GM23248 (cell line): Measurements from ENCODE around the gene CARM1. TPM values are rescaled to one million over a fixed set of nuclear protein-coding genes. Genes with fewer than 3 reads are reported as not detected.

Experiments used
- DNase-seq: peaks from one replicate; pipeline ENCODE4 v3.0.0-alpha.2; 2015
- H2AFZ ChIP-seq: fragments of 200-600 bp; sonication (generic); 2 replicates; pipeline ENCODE4 v1.6.1; 2016; ENCODE audit warnings: antibody characterized with exemption
- H3F3A ChIP-seq: fragments of 200-600 bp; sonication (generic); 2 replicates; pipeline ENCODE4 v1.6.1; 2016; ENCODE audit warnings: mild to moderate bottlenecking, antibody characterized with exemption, mixed run types; ENCODE audit not compliant: insufficient read depth
- H3K27ac ChIP-seq: fragments of 200-600 bp; sonication (generic); 2 replicates; pipeline ENCODE4 v1.5.1; 2016; ENCODE audit warnings: mild to moderate bottlenecking
- H3K27me3 ChIP-seq: fragments of 200-600 bp; sonication (generic); replicated peaks from 2 replicates; pipeline ENCODE4 v1.6.1; 2016; ENCODE audit warnings: mild to moderate bottlenecking; ENCODE audit not compliant: insufficient read depth
- H3K36me3 ChIP-seq: fragments of 200-600 bp; sonication (generic); 2 replicates; pipeline ENCODE4 v1.6.1; 2016; ENCODE audit warnings: low read depth, mild to moderate bottlenecking
- H3K4me1 ChIP-seq: fragments of 200-600 bp; sonication (generic); 2 replicates; pipeline ENCODE4 v1.6.1; 2016; ENCODE audit warnings: mild to moderate bottlenecking; ENCODE audit not compliant: insufficient read depth
- H3K4me2 ChIP-seq: fragments of 200-600 bp; sonication (generic); one replicate; pipeline ENCODE4 v1.6.1; 2016; ENCODE audit warnings: mild to moderate bottlenecking; ENCODE audit not compliant: unreplicated experiment
- H3K4me3 ChIP-seq: fragments of 200-600 bp; sonication (generic); 2 replicates; pipeline ENCODE4 v1.5.1; 2016; ENCODE audit warnings: mild to moderate bottlenecking
- H3K79me2 ChIP-seq: fragments of 200-600 bp; sonication (generic); 2 replicates; pipeline ENCODE4 v1.6.1; 2016; ENCODE audit warnings: mild to moderate bottlenecking; ENCODE audit not compliant: insufficient read depth
- H3K9ac ChIP-seq: fragments of 200-600 bp; sonication (generic); 2 replicates; pipeline ENCODE4 v1.6.1; 2016; ENCODE audit warnings: mild to moderate bottlenecking
- H3K9me2 ChIP-seq: fragments of 200-600 bp; sonication (generic); 2 replicates; pipeline ENCODE4 v1.6.1; 2016; ENCODE audit warnings: mixed run types, mild to moderate bottlenecking, moderate library complexity; ENCODE audit not compliant: insufficient read depth
- H3K9me3 ChIP-seq: fragments of 200-600 bp; sonication (generic); one replicate; pipeline ENCODE4 v1.6.1; 2017; ENCODE audit warnings: low read depth
- H4K20me1 ChIP-seq: fragments of 200-600 bp; sonication (generic); 2 replicates; pipeline ENCODE4 v1.6.0; 2016; ENCODE audit not compliant: insufficient read depth
- EZH2 ChIP-seq: fragments of 200-600 bp; sonication (generic); IDR thresholded peaks from 2 replicates; pipeline ENCODE4 v1.6.1; 2018; ENCODE audit warnings: antibody characterized with exemption, mild to moderate bottlenecking; ENCODE audit not compliant: insufficient read depth, poor library complexity, severe bottlenecking
- EZH2phosphoT487 ChIP-seq: fragments of 200-600 bp; sonication (generic); IDR thresholded peaks from 2 replicates; pipeline ENCODE4 v1.6.1; 2018; ENCODE audit warnings: antibody characterized with exemption, moderate library complexity, mild to moderate bottlenecking, low read depth; ENCODE audit not compliant: insufficient read depth
- WGBS, 2 experiments: methylation state at CpG; one replicate each; pipeline ENCODE4 v1.1.6; 2015 to 2017; ENCODE audit warnings: low lambda C conversion rate in 2 of 2, low coverage in 1 of 2; ENCODE audit errors: missing lambda C conversion rate in 2 of 2; 5-methylcytosine and 5-hydroxymethylcytosine counted together
- in situ Hi-C: fragments of 300-500 bp; cut with MboI; formaldehyde crosslinking; loops from 2 replicates; pipeline ENCODE4 v1.15.0; 2020
- microRNA-seq: library from miRNA; unstranded; fragments of <30 nt; microRNA quantifications from one replicate; pipeline ENCODE4, GENCODE V29; 2016; ENCODE audit warnings: borderline number of aligned reads
- polyA plus RNA-seq: library from polyadenylated mRNA; unstranded; fragments of >200 nt; fragmentation: Nextera tagmentation; extraction: Ambion mirVana; gene quantifications from 2 replicates; pipeline ENCODE4 v1.2.1, GENCODE V29; 2016
- small RNA-seq: library from RNA; depleted of rRNA; stranded (forward); fragments of <200 nt; gene quantifications from one replicate; pipeline ENCODE3, GENCODE V24; 2014; ENCODE audit warnings: low read depth, low replicate concordance
- total RNA-seq: library from RNA; depleted of rRNA; stranded (reverse); fragments of >200 nt; shearing (Covaris generic); gene quantifications from 2 replicates; pipeline ENCODE4 v1.2.3, GENCODE V29; 2014; rRNA removed

CARM1 gene
- total and polyA plus RNA-seq, 2 experiments from 2014 or later = 5.3 to 41.9 TPM

DNA sequence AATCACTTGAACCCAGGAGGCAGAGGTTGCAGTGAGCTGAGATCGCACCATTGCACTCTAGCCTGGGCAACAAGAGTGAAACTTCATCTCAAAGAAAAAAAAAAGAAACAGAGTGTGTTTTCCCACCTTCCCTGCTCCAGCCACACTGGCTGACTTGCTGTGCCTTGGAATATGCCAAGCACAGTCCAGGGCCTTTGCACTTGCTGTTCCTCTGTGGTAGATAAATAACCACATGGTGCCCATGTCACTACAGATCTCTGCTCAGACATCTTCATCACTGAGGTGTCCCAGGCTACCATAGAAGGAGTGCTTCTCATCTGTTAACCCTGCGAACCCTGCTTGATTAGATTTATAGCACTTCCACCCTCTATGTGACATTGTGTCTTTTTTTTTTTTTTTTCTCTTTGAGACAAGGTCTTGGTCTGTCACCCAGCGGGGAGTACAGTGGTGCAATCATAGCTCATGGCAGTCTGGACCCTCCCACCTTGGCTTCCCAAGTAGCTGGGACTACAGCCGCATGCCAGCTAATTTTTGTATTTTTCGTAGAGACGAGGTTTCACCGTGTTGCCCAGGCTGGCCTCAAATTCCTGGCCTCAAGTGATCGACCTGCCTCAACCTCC is 99.9 kb downstream of the CARM1 start:
- WGBS, 2 experiments = 86 to 88% methylated on average over 8 of the region's 8 CpGs
- H3K9ac ChIP-seq = no peak overlapping the region
- no peak for DNase-seq
- H3K9me3 ChIP-seq = no peaks in the 10 kb centered on the region
- H3K79me2 ChIP-seq = peaks cover 99% of the 10 kb centered on the region
- 0 out of 2 replicates have a peak, but pooled peaks cover 7% of the 10 kb centered on the region for H3K4me1 ChIP-seq
- no peaks in the 10 kb centered on the region for H3F3A ChIP-seq
- H3K27me3 ChIP-seq = no peaks in the 10 kb centered on the region
- in situ Hi-C loops = no loop called here
- 0 out of 2 replicates have a peak, but pooled peaks cover 5% of the 10 kb centered on the region for H4K20me1 ChIP-seq
- H3K9me2 ChIP-seq = no peaks in the 10 kb centered on the region
- no peak overlapping the region for H3K4me3 ChIP-seq
- TF ChIP-seq EZH2phosphoT487 = no peak
- no peak for TF ChIP-seq EZH2
- no peak overlapping the region for H3K27ac ChIP-seq
- H3K4me2 ChIP-seq = no peak overlapping the region
- no peaks in the 10 kb centered on the region for H3K36me3 ChIP-seq
- no peak overlapping the region for H2AFZ ChIP-seq

Small RNA genes within 50 kb of the gene (microRNA-seq; reads per million reads assigned to microRNA genes)
- gene MIR6793 = not detected

Small RNA genes within 50 kb of the gene (small RNA-seq; reads per million reads assigned to genes)
- not detected for gene MIR6793

Other genes starting within 250 kb of the CARM1 start
- 17.4 and 41.1 TPM in 2 replicates for gene SLC44A2, start 246.0 kb upstream of the CARM1 start, total RNA-seq
- 44.5 and 48.6 TPM in 2 replicates for gene SLC44A2, start 246.0 kb upstream of the CARM1 start, polyA plus RNA-seq
- gene ILF3, start 217.2 kb upstream of the CARM1 start, total RNA-seq = 75.5 and 93.2 TPM in 2 replicates
- 80.1 and 81.6 TPM in 2 replicates for gene ILF3, start 217.2 kb upstream of the CARM1 start, polyA plus RNA-seq
- 33.2 and 42.2 TPM in 2 replicates for gene QTRT1, start 170.1 kb upstream of the CARM1 start, total RNA-seq
- 42.7 and 49.0 TPM in 2 replicates for gene QTRT1, start 170.1 kb upstream of the CARM1 start, polyA plus RNA-seq
- 47.2 and 48.9 TPM in 2 replicates for gene DNM2, start 153.5 kb upstream of the CARM1 start, total RNA-seq
- gene DNM2, start 153.5 kb upstream of the CARM1 start, polyA plus RNA-seq = 58.7 and 60.5 TPM in 2 replicates
- gene TMED1, start 35.3 kb upstream of the CARM1 start, total RNA-seq = 58.7 and 66.4 TPM in 2 replicates
- gene TMED1, start 35.3 kb upstream of the CARM1 start, polyA plus RNA-seq = 66.7 and 68.2 TPM in 2 replicates
- 0.22 TPM in 1 of 2 replicates, not detected in the other for gene C19orf38, start 23.1 kb upstream of the CARM1 start, total RNA-seq
- gene C19orf38, start 23.1 kb upstream of the CARM1 start, polyA plus RNA-seq = 0.20 and 0.42 TPM in 2 replicates
- 114 and 140 TPM in 2 replicates for gene YIPF2, start 57.1 kb downstream of the CARM1 start, total RNA-seq
- 57.3 and 61.5 TPM in 2 replicates for gene YIPF2, start 57.1 kb downstream of the CARM1 start, polyA plus RNA-seq
- gene TIMM29, start 57.3 kb downstream of the CARM1 start, total RNA-seq = 37.6 and 57.5 TPM in 2 replicates
- gene TIMM29, start 57.3 kb downstream of the CARM1 start, polyA plus RNA-seq = 20.3 and 20.8 TPM in 2 replicates
- 44.0 and 57.8 TPM in 2 replicates for gene SMARCA4, start 89.5 kb downstream of the CARM1 start, total RNA-seq
- gene SMARCA4, start 89.5 kb downstream of the CARM1 start, polyA plus RNA-seq = 35.3 and 37.1 TPM in 2 replicates
- 13.8 and 29.6 TPM in 2 replicates for gene LDLR, start 217.9 kb downstream of the CARM1 start, total RNA-seq
- 13.8 and 14.6 TPM in 2 replicates for gene LDLR, start 217.9 kb downstream of the CARM1 start, polyA plus RNA-seq